ENCODE measurements around the gene TMEM223. TPM values are rescaled to one million over a fixed set of nuclear protein-coding genes. Genes with fewer than 3 reads are reported as not detected.

Gene TMEM223
- total RNA-seq, 1 experiment from 2014 or later: 20.1 TPM

DNA sequence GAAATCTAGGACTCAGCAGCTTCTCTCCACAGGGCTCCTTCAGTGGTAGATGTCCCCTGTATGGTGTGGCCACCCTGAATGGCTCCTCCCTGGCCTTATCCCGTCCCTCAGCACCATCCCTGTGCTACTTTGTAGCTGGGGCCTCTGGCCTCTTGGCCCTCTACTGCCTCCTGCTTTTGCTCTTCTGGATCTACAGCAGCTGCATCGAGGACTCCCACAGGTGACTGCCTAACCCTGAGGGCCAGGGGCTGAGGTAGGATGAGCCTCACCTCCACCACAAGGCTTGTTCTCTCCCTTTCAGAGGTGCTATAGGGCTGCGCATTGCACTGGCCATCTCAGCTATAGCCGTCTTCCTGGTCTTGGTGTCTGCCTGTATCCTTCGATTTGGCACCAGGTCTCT lies 2.8 kb downstream of the TMEM223 start:
- intact Hi-C loops (cut with micrococcal nuclease; ENCODE audit: unreplicated experiment): no loop called here
- BruUV-seq (replicated peaks): no TSS peak
- Histone ChIP-seq H3K4me1 (ENCODE audit: control insufficient read depth, insufficient read depth, low read length) (peaks cover 36% of the 10 kb centered on the region), H3K36me3 (ENCODE audit: control insufficient read depth, insufficient read depth, low read length) (peaks cover 7% of the 10 kb centered on the region), H3K27me3 (ENCODE audit: control insufficient read depth, insufficient read depth, low read length) (no peaks in the 10 kb centered on the region), H3K27ac (ENCODE audit: low read length) (peak overlapping the region; percentile 87), H3K4me3 (ENCODE audit: low read depth in 2 of 2, low read length in 2 of 2) (peak overlapping the region; percentile 86 to 98; a peak in 3 of 4 replicates), H3K9me3 (ENCODE audit: control insufficient read depth, insufficient read depth, low read depth, low read length) (no peaks in the 10 kb centered on the region)
- in situ Hi-C loops (cut with HindIII; ENCODE audit: low pct_unique_long_range_greater_than_20kb, low sequenced_read_pairs): no loop called here
- ChIA-PET POLR2A (interaction anchor here (0.6 to 1.6 kb wide), 3 partner anchors 52 to 189 kb away, joined by 3 to 4 read pairs (median 4); no protein-coding TSS in a partner anchor), CTCF (interaction anchor here (0.5 to 0.7 kb wide), 4 partner anchors 59 to 605 kb away, joined by 3 to 11 read pairs (median 8); no protein-coding TSS in a partner anchor)
- DNase-seq (ENCODE audit: low read depth, low spot score) (no peak), ATAC-seq (no peak)
- TF ChIP-seq POLR2AphosphoS5 (IDR thresholded peaks at IDR 0.05; ENCODE audit: low read depth, low read length): no peak
- no peak for TF ChIP-seq TCF7L2 (IDR thresholded peaks at IDR 0.05; ENCODE audit: low read depth, low read length)
- TF ChIP-seq, protein P1, sequence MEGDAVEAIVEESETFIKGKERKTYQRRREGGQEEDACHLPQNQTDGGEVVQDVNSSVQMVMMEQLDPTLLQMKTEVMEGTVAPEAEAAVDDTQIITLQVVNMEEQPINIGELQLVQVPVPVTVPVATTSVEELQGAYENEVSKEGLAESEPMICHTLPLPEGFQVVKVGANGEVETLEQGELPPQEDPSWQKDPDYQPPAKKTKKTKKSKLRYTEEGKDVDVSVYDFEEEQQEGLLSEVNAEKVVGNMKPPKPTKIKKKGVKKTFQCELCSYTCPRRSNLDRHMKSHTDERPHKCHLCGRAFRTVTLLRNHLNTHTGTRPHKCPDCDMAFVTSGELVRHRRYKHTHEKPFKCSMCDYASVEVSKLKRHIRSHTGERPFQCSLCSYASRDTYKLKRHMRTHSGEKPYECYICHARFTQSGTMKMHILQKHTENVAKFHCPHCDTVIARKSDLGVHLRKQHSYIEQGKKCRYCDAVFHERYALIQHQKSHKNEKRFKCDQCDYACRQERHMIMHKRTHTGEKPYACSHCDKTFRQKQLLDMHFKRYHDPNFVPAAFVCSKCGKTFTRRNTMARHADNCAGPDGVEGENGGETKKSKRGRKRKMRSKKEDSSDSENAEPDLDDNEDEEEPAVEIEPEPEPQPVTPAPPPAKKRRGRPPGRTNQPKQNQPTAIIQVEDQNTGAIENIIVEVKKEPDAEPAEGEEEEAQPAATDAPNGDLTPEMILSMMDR (IDR thresholded peaks at IDR 0.05): no peak
- TF ChIP-seq REST (IDR thresholded peaks at IDR 0.05; ENCODE audit: insufficient read depth in 1 of 2, low read depth in 2 of 2, low read length in 1 of 2): no peak
- TF ChIP-seq SIN3A (IDR thresholded peaks at IDR 0.05; ENCODE audit: borderline replicate concordance, insufficient read depth, low read depth, low read length): no peak

DNA sequence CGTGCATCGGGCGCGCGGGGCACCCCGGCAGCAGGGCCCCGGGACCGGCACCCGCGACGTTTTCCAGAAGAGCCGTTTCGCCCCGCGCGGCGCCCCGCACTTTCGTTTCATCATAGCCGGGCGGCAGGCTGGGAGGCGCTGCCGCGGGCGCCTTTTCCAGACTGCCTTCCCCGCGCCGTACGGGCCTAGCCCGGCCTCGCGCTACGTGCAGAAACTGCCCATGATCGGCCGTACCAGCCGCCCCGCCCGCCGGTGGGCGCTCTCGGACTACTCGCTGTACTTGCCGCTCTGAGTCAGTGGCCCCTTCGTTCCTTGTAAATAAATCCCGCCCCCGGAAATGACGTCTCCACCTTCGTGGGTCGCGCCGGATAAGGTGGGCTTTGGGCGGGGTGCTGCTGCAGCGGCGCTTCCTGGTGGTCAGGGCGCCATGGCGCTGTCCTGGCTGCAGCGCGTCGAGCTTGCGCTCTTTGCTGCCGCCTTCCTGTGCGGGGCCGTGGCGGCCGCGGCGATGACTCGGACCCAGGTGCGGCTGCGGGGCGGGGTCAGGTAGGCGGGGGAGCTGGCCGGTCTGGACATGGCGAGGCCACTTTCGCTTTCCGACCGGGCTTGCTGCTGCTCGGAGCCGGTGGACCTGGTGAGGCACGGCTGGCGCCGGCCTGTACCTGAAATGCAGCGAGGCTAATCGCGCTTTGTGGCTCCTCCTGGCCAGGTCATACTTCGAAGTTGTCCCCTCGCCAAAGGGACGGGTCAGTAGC lies 4.6 kb downstream of the TMEM223 start, which contains the start of gene TMEM179B:
TSS of gene TMEM179B (plus strand) at position 398 of the 755 bp plus-strand sequence. CDS start at position 428, 30 bp downstream.
- DNase-seq (ENCODE audit: low read depth, low spot score) (peak; percentile 78), ATAC-seq (peak; percentile 83)
- BruUV-seq (replicated peaks): no TSS peak
- Histone ChIP-seq H3K9me3 (ENCODE audit: control insufficient read depth, insufficient read depth, low read depth, low read length) (no peaks in the 10 kb centered on the region), H3K4me3 (ENCODE audit: low read depth in 2 of 2, low read length in 2 of 2) (peak within 1 kb of the TSS; percentile 86 to 98), H3K27me3 (ENCODE audit: control insufficient read depth, insufficient read depth, low read length) (no peaks in the 10 kb centered on the region), H3K27ac (ENCODE audit: low read length) (peak within 1 kb of the TSS; percentile 87), H3K4me1 (ENCODE audit: control insufficient read depth, insufficient read depth, low read length) (peaks cover 33% of the 10 kb centered on the region), H3K36me3 (ENCODE audit: control insufficient read depth, insufficient read depth, low read length) (peaks cover 3% of the 10 kb centered on the region)
- TF ChIP-seq POLR2AphosphoS5 (IDR thresholded peaks at IDR 0.05; ENCODE audit: low read depth, low read length) (peak; percentile 95), TCF7L2 (IDR thresholded peaks at IDR 0.05; ENCODE audit: low read depth, low read length) (peak; percentile 36; the same call in 1 of the 2 replicates), SIN3A (IDR thresholded peaks at IDR 0.05; ENCODE audit: borderline replicate concordance, insufficient read depth, low read depth, low read length) (peak; percentile 90; the same call in 1 of the 2 replicates), REST (IDR thresholded peaks at IDR 0.05; ENCODE audit: insufficient read depth in 1 of 2, low read depth in 2 of 2, low read length in 1 of 2) (peak in 1 of 2 experiments; percentile 74; a peak in 1 of 4 replicates)
- TF ChIP-seq, protein P1 (IDR thresholded peaks at IDR 0.05): peak; percentile 61; the same call in 1 of the 2 replicates
- intact Hi-C loops (cut with micrococcal nuclease; ENCODE audit: unreplicated experiment): loop anchor here (2.0 kb wide), 1 partner anchor 76 kb away; no protein-coding TSS in a partner anchor
- POLR2A ChIA-PET: interaction anchor here (0.5 to 0.6 kb wide), 2 partner anchors 43 to 185 kb away, joined by 3 to 11 read pairs; partner anchors contain the start of gene MTA2
- CTCF ChIA-PET: interaction anchor here (0.6 to 1.4 kb wide), 5 partner anchors 12 to 177 kb away, joined by 3 to 7 read pairs (median 4); partner anchors contain the start of gene TAF6L
- in situ Hi-C loops (cut with HindIII; ENCODE audit: low pct_unique_long_range_greater_than_20kb, low sequenced_read_pairs): no loop called here

All from Panc1 (cell line).